ENCODE results near the gene ZNF670.

Gene ZNF670

DNA sequence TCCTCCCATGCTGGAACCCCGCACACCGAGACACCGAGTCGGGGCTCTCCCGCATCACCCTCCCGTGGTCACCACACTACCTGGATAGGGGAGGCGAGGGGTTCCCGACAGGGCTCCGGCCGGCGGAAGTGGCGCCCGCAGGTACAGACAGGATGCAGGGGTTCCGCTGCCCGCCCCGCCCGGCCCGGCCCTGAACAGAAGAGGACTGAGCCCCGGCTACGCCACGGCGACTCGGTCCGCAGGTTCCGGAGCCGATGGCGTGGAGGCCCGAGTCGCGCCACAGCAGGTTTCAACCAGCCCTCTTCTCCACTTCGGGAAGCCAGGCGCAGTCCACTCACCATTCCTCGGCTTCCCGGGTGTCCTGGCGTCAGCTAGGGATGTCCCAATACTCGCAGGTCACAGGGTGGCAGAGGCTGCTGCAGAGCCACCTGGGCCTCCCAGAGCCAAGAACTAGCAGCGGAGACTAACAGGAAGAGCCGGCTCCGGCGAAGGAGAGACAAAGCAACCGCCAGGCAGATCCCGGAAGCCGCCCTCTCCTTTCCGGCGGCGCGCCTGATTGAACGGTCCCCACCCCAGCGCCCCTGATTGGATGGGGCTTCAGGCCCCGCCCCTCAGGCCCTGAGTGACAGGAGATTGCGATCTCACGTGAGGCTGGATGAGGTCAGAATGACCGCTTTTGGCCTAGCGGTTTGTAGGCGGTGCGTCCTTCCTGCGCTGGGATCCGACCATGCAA lies 25.4 kb upstream of the ZNF670 start, which contains the start of gene ZNF669:
Gene ZNF669, minus strand, starts transcription at position 498 of the 733 bp plus-strand sequence. Its CDS starts 157 bp downstream, at position 341.
- peak; percentile 97 for DNase-seq

DNA sequence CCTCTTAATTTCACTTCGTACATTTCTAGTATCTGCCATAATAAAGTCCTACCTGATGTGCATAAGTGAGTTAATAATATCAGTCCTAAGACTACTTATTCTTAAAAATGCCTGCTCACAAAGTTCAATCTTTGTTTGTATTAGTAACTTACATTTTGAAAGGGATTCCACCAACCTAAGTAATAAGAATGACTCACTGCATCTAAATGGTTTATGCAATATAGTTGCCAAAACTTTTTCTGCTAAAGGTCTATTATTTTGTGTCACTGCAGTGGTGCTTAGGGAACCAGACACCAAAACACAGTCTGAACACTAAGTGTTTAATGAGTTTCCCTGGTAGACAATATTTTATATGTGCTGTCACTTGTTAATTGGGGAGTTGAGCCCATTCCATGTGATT lies 23.8 kb upstream of the ZNF670 start:
- peak; percentile 6 for DNase-seq

DNA sequence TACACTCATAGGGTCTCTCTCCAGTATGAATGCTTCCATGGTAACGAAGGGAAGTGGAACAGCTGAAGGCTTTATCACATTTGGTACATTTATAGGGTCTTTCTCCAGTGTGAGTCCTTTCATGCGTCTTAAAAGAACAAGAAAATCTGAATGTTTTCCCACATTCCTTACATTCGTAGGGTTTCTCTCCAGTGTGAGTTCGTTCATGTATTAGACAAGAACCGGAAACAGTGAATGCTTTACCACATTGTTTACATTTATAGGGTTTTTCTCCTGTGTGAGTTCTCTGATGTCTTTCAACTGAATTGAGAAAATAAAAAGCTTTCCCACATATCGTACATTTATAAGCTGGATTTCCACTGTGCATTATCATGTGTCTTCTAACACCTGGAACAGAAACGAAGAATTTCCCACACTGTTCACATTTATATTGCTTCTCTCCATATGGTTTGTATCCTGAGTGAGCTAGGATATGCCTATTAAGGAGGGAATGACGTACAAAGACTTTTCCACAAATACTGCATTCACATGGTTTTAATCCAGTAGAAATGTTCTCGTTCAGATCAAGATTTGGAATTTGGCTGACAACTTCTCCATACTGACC lies 22.2 kb upstream of the ZNF670 start:
- DNase-seq, result no peak

DNA sequence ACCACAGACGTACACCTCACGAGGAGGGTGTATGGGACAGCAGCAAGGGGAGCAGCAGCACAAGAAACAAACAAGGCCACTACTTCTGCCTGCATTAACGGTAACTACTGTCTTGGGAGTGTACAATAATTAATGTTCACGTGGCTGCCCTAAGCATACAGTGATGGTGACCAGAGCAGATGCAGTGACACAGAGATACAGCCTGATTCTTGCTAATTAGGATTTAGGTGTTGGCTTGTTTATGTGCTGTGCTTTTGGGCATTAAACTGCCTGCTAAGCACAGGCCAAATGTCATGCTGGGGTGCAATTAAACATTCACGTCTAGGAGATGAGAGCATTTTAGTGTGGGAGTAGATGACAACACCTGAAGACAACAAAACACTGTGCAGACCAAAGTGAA lies 18.3 kb upstream of the ZNF670 start:
- no peak for DNase-seq

DNA sequence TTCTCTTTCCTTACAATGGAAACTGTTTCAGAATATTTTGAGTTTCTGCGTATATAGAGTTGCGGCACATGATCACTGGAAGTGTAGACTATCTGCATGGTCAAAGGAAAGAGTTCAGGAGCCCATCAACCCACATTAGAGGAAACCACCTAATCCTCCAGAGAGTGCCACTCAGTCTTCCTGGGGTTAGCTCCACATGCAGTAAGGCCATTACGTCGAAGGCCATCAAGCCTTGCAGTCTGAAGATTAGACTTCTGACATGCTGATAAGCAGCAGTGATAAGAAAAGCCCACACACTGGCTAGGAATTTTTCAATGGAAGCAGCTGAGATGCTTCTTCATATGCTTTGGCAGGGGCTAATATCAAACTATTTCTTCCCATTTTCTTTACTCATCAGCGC lies 17.9 kb upstream of the ZNF670 start:
- no peak for DNase-seq

DNA sequence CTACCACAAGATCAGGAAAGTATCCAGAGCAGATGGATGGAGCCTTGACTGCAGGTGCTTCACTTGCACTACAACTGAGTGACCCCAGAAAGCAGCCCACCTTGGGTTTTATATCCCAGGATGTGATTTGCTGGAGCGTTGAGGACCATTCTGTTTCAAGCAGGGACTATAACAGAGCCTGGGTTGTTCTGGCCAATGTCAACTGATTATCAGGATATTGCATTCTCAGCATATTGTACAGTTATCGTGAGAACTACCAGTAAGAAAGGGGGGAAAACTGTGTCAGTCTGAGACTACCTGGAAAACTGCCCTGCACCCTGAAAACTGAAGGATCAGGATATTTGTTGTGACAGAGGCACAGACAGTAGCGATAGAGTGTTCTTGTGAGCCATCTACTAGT lies 17.5 kb upstream of the ZNF670 start:
- DNase-seq, result no peak

DNA sequence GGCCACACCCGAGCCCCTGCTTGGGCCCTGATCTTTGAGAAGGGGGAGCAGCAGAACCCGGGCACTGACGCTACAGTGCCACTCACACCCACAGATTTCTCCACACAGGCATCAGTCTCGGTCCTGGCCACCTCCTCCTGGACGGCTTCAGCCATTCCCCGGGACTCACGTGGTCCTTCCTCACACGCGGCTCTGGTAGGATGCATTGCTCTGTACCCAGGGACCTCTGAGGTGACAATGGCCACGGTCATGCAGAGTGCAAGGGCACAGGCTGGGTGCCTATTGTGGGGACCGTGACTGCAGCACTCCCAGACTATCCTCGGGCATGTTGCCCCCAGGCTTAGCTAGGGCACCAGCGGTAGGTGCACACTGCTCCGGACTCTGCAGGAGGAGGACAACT lies 11.8 kb upstream of the ZNF670 start:
- no peak for DNase-seq

DNA sequence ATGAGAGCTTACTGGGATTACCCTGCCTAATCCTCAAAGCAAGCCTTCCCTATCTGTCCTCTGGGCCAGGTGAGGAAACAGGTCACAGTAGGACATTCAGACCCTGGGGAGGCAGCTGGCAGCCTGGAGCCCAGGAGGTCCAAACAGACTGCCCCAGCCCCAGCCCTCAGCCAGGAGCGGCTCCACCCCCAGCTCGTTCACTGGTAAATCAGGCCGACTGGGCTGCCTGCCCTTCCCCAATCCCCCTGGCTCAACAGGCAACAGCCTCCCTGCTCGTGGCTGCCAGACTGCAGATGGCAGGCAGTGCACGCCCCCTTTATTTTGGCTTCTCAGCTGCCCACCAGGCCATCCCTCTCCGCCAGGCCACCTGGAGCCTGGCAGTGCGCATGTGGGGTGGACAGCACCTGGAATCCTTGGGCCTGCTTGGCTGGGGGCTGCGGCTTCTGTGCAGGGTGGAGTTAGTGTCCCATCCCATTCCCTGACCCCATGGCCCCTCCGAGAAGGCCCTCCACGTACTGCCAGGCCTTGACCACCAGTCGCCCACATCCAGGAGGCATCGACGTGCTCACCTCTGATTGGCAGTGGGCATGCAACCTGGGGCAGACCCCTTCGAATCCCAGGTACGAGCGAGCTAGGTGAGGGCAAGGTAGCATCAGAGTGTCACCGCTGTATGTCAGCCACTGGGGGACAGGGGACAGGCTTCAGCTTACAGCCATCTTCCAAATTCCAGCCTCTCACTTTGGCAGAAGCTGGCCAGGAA lies 11.2 kb upstream of the ZNF670 start:
- no peak for DNase-seq

DNA sequence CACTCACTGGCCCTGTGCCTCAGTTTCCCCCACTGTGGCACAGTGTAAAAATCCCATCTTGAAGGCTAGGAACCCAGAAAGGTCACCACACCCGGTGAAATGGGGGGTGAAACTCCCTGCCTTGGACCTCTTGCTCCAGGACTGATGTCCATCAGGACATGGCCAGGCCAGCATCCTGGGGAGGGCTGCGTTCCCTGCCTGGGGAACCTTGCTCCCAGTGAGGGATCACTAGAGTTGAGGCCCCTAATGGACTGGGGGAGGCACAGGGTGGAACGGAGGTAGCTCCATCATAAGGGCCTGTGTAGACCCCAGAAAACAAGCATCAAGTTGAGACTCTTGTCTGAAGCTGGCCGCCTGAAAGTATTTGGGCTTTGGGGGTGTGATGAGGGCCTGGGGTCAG lies 10.4 kb upstream of the ZNF670 start:
- no peak for DNase-seq

DNA sequence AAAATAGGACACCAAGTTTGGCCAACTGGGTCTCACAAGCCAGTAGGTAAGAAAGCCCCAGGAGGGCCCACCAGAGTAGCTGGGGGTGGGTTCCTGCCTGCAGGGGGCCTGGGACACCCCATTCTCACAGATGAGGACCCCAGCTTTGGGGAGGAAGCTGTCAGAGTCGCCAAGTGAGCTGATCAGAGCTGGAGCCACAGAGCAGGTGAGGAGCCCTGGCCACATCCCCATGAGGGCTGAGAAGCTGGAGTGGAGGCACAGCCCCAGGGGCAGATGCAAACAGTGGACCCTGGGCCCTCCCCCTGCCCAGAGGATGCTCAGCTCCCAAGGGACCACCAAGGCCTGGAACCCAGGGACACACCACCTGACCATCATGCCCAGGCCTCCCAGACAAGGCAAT lies 8.6 kb upstream of the ZNF670 start:
- no peak for DNase-seq

DNA sequence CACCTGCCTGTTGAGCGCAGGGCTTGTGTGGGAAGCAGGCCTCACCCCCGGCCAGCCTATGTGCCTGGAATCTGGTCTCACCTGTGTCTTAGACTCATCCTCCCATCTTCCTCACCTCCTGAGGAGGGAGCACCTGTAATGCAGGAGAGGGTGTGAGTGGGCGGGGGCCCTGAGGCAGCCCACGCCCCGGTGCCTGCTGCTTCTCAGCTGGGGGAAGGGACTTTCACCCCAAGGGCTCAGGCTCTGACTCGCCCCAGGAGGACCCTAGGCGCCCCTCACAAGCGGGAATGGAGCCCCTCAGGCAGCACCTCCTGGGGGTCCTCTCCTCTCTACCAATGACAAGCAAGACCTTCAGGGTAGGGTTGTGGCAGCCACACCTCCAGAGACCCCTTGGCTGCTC lies 6.7 kb upstream of the ZNF670 start:
- DNase-seq, result no peak

DNA sequence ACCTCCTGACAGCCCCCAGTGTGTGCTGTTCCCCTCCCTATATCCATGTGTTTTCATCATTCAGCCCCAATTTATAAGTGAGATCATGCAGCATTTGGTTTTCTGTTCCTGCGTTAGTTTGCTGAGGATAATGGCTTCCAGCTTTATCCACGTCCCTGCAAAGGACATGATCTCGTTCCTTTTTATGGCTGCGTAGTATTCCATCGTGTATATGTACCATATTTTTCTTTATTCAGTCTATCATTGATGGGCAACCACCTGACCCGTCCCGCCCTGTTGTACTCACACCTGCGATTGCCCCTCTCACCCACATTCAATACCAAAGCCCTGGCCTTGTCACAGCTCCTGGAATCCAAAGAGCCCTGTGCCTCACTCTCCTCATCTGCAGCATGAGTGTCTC lies 6.2 kb upstream of the ZNF670 start:
- DNase-seq, result no peak

DNA sequence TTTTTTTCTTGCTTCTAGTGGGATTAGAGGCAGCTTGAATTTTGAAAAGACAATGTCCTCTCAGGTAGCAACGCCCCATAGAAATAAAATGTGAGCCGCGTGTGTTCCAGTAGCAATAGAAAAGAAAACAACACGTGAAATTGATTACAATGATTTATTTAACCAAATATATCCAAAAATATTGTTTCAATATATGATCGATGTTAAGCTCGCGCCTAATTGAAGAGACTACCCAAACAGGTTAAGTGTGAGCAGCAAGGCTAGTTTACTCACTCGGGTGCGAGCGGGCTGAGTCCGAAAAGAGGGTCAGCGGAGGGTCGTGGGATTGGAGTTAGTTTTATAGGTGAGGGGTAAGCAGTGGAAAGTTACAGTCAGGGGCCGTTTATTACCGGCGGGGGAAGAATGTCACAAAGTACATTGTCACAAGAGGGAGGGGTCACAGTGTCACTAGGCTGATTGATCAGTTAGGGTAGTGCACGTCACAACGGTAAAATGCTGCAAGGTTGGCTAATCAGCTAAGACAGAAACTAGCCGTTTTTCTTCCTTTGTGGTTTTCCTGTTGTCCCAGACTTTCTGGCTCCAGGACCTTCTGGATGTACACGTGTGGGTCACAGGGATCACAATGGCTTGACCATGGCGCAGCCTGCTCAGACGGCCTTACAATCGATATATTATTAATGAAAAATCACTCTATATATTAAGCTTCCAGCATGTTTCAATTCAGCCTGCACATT lies 697 bp upstream of the ZNF670 start:
- DNase-seq, result no peak

DNA sequence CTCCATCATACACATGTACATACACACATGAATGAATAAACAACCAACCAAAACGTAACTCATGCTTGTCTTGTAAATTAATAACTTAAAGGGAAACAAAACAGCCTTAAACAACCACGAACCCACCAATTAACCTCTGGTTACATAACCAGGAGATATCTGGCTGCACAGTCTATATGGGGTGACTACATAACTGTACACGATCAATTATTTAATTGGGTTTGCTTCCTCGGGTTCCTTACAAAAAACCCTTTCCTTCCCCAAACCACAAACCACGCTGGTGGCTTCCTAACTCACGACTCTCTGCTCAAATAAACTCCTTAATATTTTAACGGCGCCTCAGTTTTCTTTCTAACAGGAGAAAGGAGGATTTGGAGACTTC lies 744 bp downstream of the ZNF670 start:
- DNase-seq, result no peak

DNA sequence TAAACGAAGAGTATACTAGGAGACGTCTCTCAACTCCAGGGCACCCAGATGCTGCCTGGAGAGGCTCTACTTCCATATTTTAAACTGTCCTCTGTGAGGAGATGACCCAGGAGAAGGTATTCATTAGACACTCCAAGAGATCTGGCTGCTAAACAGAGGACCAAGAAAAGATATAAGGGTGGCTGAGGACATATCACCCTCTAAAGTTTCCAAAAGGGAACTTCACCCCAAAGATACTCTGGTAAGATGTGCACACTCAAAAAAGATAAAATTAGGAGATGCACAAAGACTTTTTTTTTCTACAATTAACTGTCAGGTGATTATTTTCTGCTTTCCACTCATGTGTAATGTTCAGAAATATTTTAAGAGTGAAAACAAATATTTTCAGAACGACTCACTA lies 1.4 kb downstream of the ZNF670 start:
- DNase-seq, result no peak

DNA sequence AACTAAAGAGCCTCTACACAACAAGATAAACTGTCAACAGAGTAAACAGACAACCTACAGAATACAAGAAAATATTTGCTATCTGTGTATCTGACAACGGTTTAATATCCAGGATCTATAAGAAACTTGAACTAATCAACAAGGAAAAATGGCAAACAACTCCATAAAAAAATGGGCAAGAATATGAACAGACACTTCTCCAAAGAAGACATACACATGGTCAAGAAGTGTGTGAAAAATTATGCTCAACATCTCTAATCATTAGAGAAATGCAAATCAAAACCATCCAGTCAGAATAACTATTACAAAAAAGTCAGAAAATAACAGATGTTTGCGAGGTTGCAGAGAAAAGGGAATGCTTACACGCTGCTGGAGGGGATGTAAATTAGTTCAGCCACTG lies 8.0 kb downstream of the ZNF670 start:
- DNase-seq, result no peak

DNA sequence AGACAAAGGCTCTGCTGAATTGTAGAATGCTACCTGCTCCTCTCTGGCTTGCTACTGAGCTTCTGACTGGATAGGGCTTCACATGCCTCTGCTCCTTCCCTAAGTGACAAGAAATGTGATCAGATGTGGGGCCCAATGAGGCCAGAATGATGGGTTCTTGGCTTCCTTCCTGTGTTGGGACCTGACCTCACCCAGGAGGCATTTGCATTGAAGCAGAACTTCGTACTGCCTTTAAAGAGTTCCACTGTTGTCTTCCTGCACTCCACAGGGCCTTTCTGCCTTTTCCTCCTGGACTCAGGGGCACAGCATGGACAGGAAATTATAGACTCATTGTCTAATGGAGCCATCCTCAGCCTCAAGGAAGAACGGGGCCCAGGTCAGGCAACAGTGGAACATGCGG lies 14.3 kb downstream of the ZNF670 start:
- DNase-seq, result no peak

DNA sequence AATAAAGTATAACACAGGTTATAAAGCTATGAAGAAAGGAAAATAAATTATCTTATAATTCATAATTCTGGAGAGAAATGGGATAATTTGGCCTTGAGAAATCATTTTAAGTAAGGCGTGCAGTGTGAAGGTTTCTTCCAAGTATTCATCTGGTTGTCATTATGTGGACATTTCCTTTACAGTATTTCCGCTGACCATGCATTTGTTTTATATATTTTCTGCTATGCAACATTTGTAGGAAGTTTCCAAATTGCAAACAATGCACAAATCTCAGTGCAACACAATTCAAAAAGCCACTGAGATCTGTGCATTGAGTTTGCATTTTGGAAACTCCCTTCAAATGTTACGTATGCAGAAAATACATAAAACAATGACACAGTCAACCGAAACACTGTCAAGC lies 17.8 kb downstream of the ZNF670 start:
- DNase-seq, result no peak

DNA sequence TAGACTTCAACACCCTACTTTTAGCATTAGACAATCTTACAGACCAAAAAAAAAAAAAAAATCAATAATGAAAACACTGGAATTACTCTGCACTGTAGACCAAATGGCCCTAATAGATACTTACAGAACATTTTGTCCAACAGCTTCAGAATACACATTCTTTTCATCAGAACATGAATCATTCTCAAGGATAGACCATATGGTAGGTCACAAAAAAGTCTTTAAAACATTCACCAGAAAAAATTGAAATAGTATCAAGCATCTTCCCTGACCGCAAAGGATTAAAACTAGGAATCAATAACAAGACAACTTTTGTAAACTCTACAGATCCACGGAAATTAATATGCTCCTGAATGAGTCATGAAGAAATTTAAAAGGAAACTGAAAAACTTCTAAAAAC lies 22.5 kb downstream of the ZNF670 start:
- no peak for DNase-seq

DNA sequence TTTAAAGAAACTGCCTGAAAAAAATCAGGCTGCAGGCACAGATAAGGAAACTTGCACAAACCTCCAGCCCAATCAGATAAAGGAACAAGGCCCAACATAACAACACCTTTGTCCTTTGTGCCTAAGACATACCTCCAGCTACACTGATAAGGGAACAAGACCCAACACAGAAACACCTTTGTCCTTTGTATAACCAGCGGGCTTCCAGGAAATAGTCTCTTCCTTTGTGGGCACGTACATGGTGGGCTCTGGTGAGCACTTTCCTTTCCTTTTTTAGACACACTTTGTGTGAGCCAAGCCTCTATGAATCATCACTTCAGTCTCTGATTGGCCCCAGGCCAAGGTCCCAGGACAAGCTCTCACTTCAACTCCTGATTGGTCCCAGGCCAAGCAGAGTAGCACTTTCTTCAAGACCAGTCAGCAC lies 23.6 kb downstream of the ZNF670 start:
- no peak for DNase-seq

DNA sequence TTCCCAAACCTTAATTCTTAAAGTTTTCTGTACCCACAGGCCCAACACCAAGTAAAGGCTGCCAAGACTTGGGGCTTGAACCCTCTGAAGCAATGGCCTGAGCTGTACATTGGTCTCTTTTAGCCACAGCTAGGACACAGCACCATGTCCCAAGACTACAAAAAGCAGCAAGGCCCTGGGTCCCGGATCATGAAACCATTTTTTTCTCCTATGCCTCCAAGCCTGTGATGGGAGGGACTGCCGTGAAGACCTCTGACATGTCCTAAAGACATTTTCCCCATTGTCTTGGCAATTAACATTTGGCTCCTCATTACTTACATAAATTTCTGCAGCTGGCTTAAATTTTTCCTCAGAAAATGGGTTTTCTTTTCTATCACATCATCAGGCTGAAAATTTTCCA lies 30.9 kb downstream of the ZNF670 start:
- DNase-seq, result no peak

DNA sequence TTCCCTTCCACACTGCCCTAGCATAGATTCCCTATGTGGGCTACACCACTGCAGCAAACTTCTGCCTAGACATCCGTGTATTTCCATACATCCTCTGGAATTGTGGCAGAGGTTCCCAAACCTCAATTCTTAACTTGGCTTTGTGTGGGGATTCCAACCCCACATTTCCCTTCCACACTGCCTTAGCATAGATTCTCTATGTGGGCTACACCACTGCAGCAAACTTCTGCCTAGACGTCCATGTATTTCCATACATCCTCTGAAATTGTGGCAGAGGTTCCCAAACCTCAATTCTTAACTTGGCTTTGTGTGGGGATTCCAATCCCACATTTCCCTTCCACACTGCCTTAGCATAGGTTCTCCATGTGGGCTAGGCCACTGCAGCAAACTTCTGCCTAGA lies 31.4 kb downstream of the ZNF670 start:
- DNase-seq, result no peak

DNA sequence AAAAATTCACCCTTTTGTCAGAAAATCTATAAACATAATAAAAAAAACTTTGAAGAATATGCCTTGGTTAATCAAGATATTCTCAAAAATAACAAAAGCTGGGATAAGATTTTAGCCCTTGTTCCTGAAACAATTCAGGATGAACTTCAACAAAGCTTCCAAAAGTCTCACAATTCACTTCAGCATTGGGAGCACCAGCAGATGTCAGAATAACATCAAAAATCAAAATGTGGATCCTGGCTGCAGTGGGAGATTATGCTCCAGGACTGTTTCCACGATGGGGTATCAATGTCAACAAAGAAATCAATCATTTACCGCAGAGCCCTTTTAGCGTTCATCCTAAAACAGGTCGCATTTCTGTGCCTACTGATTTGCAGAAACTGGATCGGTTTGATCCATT lies 35.2 kb downstream of the ZNF670 start:
- DNase-seq, result no peak
